ENCODE measurements around the gene CR1.
"Not testable (repeated sequence)": the region's sequence is repeated elsewhere in the genome, so short reads cannot be mapped to it uniquely, and the experiment has no call there.

CR1 gene

GRCh38 chr1:207589506-207589905, 93.5 kb downstream of the CR1 start:
- DNase-seq (ENCODE audit: low read depth): not testable (repeated sequence)

- not testable (repeated sequence) for DNase-seq (ENCODE audit: low read depth)
Observed at GRCh38 chr1:207591205-207591604, 95.2 kb downstream of the CR1 start.

- DNase-seq (ENCODE audit: low read depth): not testable (repeated sequence)
Observed at GRCh38 chr1:207594095-207594494, 98.1 kb downstream of the CR1 start.

GRCh38 chr1:207603777-207604176, 107.8 kb downstream of the CR1 start:
- peak; percentile 5 for DNase-seq (ENCODE audit: low read depth)

DNA sequence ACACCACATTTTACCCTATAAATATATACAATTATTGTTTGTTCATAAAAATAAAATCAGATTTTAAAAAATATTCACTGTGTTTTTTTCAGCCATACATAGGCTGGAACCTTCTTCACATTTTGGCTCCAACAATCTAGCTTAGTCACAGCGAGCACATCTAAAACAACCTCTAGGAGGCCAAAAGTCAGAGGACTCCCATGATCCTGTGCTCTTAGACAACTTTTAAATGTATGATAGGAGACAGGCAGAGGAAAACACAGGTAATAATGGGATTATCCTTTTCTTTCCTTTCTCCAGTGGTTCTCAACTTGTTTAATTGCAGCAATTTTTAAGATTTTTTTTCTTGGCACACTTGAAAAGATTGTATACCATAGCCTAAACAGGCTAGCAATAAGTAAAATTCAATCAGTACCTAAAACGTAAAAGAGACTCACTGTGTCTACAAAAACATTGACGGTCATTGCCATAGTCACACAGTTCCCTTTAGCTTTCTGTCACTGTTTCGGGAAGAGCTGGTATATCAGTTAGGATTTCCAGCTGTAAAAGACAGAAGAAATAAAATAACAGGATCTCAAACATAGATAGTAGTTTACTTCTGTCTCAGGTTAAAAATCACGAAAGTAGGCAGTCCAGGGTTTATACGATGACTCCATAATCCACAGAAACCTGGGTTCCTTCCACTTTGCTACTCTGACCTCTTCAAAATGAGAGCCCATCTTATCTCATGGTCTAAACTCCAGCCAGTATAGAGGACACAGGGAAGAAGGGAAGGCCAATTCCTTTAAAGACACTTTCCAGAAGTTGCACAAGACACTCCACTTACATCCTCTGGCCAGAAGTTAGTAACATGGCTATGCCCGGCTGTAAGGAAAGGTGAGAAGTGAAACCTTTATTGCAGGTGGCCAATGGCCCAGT, 109.7 kb downstream of the CR1 start:
- no peak for DNase-seq (ENCODE audit: low read depth)

DNA sequence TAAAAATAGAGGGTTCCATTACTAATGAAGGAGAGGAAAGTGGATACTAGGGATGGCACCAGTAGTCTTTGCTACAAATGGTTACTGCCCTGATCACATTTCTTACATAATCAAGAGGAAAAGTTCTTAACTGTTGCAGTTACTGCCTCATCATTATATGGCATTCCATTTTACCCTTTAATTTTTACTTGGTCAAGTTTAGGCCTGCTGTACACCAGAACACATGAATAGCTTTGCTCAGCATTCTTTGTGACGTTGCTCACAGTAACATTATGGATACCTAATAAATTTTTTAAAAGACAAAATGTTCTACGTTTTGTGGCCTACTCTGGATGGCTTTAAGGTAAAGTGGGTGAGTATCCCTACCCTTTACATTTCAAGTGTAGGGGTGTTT, 110.4 kb downstream of the CR1 start:
- DNase-seq (ENCODE audit: low read depth): no peak

DNA sequence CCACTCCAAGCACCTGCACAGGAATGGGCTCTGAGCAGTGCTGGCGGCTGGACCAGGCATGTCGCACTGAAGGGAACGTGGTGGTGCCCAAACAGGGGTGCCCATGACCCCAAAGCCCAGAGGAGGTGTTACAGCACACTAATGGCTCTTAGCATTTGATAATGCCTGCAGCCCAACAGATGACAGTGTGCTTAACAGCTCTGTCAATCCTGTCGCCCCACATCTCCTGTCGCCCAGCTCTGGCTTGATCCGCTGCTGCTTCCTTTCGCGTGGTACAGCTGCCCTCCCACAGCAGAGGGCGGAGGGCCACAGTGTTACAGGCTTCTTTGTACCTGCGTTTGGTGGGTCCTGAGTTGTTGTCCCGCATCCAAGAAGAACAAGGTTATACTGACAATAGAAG, 116.8 kb downstream of the CR1 start:
- DNase-seq (ENCODE audit: low read depth): no peak

DNA sequence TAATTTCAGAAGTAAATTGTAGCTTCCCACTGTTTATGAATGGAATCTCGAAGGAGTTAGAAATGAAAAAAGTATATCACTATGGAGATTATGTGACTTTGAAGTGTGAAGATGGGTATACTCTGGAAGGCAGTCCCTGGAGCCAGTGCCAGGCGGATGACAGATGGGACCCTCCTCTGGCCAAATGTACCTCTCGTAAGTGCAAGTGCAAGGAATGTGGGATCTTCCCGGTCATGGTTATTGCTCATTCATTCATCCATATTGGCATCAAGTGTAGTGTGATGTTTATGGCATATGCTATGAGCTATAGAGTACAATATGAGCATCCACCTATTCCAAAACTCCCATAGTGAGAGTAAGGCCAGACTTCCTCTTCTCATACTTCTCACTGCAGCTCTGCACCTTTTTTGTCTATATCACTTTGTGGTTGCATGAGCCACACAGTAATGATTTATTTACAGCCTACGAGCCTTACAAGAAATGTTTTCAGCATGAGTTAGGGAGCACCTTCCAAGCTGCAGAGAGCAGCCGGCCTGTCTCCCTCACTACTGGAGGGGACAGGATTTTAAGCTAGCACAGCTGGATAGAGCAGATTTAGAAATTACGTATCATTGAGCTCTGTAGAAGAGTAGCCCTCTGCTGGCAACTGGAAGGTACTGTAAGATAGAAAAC, 124.0 kb downstream of the CR1 start:
- peak; percentile 21 for DNase-seq (ENCODE audit: low read depth)

- DNase-seq (ENCODE audit: low read depth): no peak
Observed at GRCh38 chr1:207620543-207620893, 124.6 kb downstream of the CR1 start.

- not testable (repeated sequence) for DNase-seq (ENCODE audit: low read depth)
Observed at GRCh38 chr1:207625504-207626071, 129.6 kb downstream of the CR1 start.

- no peak for DNase-seq (ENCODE audit: low read depth)
Observed at GRCh38 chr1:207626972-207627337, 131.0 kb downstream of the CR1 start.

GRCh38 chr1:207627496-207627895, 131.5 kb downstream of the CR1 start:
- no peak for DNase-seq (ENCODE audit: low read depth)

DNA sequence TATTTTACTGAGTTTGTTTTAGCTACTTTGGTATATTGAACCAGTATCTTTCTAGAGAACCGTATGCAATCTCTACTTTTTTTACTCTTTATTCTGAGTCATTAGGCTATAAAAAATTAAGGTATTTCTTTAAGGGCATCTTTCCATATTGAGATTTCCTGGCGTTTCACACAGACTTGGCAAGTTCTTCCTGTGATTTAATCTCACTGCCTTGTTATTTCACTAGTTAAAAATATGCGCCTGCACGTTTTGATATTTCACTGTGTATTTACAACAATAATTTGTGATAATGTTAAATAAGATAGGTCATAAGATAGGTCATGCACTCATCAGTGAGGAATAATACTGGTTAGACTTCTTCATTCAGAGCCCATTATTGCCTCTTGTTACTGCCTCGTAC, 132.8 kb downstream of the CR1 start:
- no peak for DNase-seq (ENCODE audit: low read depth)

DNA sequence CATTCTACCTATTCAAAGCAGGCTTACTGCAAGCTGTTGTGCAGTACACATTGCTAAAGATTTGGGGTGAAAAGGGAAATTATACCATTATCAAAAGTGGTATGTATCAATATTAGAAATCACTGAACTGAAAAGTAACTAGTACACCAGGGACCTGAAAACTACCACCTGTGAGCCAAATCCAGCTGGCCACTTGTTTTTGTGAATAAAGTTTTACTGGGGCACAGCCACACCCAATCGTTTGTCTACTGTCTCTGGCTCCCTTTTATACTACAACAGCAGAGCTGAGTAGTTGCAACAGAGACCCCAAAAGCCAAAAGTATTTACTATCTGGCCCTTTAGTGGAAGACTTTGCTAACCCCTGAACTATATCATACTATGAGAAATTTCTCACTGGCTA, 135.2 kb downstream of the CR1 start:
- no peak for DNase-seq (ENCODE audit: low read depth)

GRCh38 chr1:207633226-207633625, 137.3 kb downstream of the CR1 start:
- no peak for DNase-seq (ENCODE audit: low read depth)

- not testable (repeated sequence) for DNase-seq (ENCODE audit: low read depth)
Observed at GRCh38 chr1:207633699-207634289, 137.8 kb downstream of the CR1 start.

DNA sequence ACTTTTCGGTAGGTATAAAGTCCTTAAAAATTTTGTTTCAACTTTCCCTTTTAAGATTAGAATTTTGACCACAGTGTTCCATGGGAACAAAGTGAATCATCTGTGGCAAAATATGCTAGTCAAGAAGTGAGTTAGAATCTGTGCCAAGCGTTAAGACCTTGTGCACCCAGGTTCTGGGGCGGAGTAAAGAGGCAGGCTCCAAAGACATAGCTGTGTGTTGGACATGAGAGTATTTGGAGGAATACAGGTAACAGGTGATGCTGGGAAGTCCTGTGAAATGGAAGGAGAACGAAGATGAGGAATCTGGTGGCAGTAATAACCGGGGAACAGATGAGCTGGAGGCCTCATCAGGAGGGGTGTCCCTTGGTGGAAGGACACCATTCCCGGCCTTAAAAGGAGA, 138.3 kb downstream of the CR1 start:
- not testable (repeated sequence) for DNase-seq (ENCODE audit: low read depth)

DNA sequence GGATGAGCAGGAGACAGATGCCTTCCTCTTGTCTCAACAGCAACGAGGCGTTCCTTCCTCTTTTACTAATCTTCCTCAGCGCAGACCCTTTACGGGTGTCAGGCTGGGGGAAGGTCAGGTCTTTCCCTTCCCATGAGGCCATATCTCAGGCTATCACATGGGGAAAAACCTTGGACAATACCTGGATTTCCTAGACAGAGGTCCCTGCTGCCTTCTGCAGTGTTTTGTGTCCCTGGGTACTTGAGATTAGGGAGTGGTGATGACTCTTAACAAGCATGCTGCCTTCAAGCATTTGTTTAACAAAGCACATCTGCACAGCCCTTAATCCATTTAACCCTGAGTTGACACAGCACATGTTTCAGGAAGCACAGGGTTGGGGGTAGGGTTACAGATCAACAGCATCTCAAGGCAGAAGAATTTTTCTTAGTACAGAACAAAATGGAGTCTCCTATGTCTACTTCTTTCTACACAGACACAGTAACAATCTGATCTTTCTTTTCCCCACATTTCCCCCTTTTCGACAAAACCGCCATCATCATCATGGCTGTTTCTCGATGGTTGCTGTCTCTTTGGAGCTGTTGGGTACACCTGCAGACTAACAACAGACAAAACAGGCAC, 139.7 kb downstream of the CR1 start:
- DNase-seq (ENCODE audit: low read depth): not testable (repeated sequence)

DNA sequence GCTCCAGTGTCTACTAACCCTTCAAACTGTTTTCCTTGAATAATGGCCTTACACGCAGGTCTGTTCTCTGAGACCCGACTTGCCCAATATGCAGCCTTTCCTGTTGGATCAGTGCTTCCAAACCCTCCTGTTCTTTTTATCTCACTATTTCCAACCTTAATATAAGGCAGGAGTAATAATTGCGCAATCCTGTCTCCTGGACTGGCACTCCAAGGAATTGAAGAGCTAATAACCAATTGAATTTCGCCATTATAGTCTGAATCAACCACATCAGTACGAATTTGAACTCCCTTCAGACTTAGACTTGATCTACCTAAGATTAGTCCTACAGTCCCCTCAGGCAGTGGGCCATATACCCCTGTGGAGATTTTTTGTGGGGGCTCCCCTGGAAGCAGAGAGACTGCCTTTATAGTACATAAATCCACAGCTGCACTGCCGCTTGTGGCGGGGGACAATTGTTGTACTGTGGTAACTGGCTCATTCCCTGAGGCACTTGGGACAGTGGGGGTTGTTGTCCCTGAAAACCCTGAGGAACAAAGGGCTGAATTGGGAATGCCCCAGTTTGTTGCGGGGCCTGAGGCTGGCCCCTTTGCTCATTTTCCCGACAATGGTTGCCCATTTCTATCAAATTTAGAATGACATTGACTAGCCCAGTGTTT, 142.7 kb downstream of the CR1 start:
- DNase-seq (ENCODE audit: low read depth): not testable (repeated sequence)

DNA sequence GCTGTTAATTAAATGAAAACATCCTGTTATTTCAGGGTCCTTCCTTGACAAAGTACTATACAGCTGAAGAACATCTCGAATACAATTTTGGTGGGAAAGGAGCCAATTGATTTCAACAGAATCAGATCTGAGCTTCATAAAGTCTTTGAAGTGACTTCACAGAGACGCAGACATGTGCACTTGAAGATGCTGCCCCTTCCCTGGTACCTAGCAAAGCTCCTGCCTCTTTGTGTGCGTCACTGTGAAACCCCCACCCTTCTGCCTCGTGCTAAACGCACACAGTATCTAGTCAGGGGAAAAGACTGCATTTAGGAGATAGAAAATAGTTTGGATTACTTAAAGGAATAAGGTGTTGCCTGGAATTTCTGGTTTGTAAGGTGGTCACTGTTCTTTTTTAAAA, 143.4 kb downstream of the CR1 start:
- DNase-seq (ENCODE audit: low read depth): not testable (repeated sequence)

- no peak for DNase-seq (ENCODE audit: low read depth)
Observed at GRCh38 chr1:207644166-207644851, 148.4 kb downstream of the CR1 start.

Measured in stromal cell of bone marrow (primary cell).